Adipocyte (in vitro differentiated cells): ENCODE measurements around the gene PFKFB1.

Experiments used
- DNase-seq: peaks from one replicate; pipeline ENCODE4 v3.0.0-alpha.2; 2015; ENCODE audit warnings: low read depth
- H3K27me3 ChIP-seq: replicated peaks from 2 replicates; pipeline ENCODE4 v1.7.0; 2013; ENCODE audit warnings: mild to moderate bottlenecking, low read length, moderate library complexity; ENCODE audit not compliant: control insufficient read depth, insufficient read depth
- H3K36me3 ChIP-seq: 2 replicates; pipeline ENCODE4 v1.7.0; 2013; ENCODE audit warnings: low read length, mild to moderate bottlenecking, moderate library complexity; ENCODE audit not compliant: control insufficient read depth, insufficient read depth, severe bottlenecking
- H3K4me1 ChIP-seq: 2 replicates; pipeline ENCODE4 v1.7.0; 2013; ENCODE audit warnings: mild to moderate bottlenecking, low read length, moderate library complexity; ENCODE audit not compliant: control insufficient read depth, insufficient read depth
- H3K4me3 ChIP-seq: 2 replicates; pipeline ENCODE4 v1.7.0; 2013; ENCODE audit warnings: mild to moderate bottlenecking, low read length, moderate library complexity
- H3K9ac ChIP-seq: 2 replicates; pipeline ENCODE4 v1.7.0; 2013; ENCODE audit warnings: mild to moderate bottlenecking, low read length, moderate library complexity
- H3K9me3 ChIP-seq: 2 replicates; pipeline ENCODE4 v1.7.0; 2013; ENCODE audit warnings: mild to moderate bottlenecking, low read length, moderate library complexity; ENCODE audit not compliant: control insufficient read depth

Gene PFKFB1

GRCh38 chrX:54994099-54994498 is at the start of gene PFKFB1:
PFKFB1 (minus strand) TSS chrX:54994188; CDS start chrX:54994007, 181 bp downstream.
- Histone ChIP-seq H3K9me3 (peaks cover 3% of the 10 kb centered on the region), H3K27me3 (peaks cover 9% of the 10 kb centered on the region), H3K9ac (peak within 1 kb of the TSS; percentile 65), H3K4me3 (peak within 1 kb of the TSS; percentile 59), H3K36me3 (no peaks in the 10 kb centered on the region), H3K4me1 (no peaks in the 10 kb centered on the region)
- no peak for DNase-seq

- no peak overlapping the region for H3K4me3 ChIP-seq
- H3K9ac ChIP-seq = no peak overlapping the region
- H3K36me3 ChIP-seq = no peaks in the 10 kb centered on the region
- H3K9me3 ChIP-seq = peaks cover 4% of the 10 kb centered on the region
- no peak for DNase-seq
- H3K4me1 ChIP-seq = no peaks in the 10 kb centered on the region
- H3K27me3 ChIP-seq = peaks cover 3% of the 10 kb centered on the region
These were observed 47.5 kb upstream of the PFKFB1 start for GRCh38 chrX:55041514-55041913.

- Histone ChIP-seq H3K9me3 (peaks cover 6% of the 10 kb centered on the region), H3K9ac (no peak overlapping the region), H3K36me3 (no peaks in the 10 kb centered on the region), H3K27me3 (peaks cover 3% of the 10 kb centered on the region), H3K4me1 (no peaks in the 10 kb centered on the region), H3K4me3 (no peak overlapping the region)
- DNase-seq = no peak
These were observed 45.5 kb upstream of the PFKFB1 start for GRCh38 chrX:55039471-55039870.

GRCh38 chrX:55033429-55033828 is 39.4 kb upstream of the PFKFB1 start:
- Histone ChIP-seq H3K9ac (no peak overlapping the region), H3K9me3 (peaks cover 6% of the 10 kb centered on the region)
- DNase-seq = no peak

GRCh38 chrX:55030271-55031205 is 36.5 kb upstream of the PFKFB1 start, which contains the start of gene ALAS2:
ALAS2 (minus strand) TSS chrX:55030977; CDS start chrX:55026000, 4,977 bp downstream.
- Histone ChIP-seq H3K36me3 (no peaks in the 10 kb centered on the region), H3K4me1 (no peaks in the 10 kb centered on the region)
- DNase-seq = no peak

More at GRCh38 chrX:55033429-55033828, 39.4 kb upstream of the PFKFB1 start:
- Histone ChIP-seq H3K27me3 (peaks cover 16% of the 10 kb centered on the region), H3K36me3 (no peaks in the 10 kb centered on the region), H3K4me1 (no peaks in the 10 kb centered on the region), H3K4me3 (no peak overlapping the region)

GRCh38 chrX:55029291-55029690 is 35.3 kb upstream of the PFKFB1 start:
- no peak for DNase-seq
- peaks cover 41% of the 10 kb centered on the region for H3K27me3 ChIP-seq
- no peak overlapping the region for H3K9ac ChIP-seq
- H3K9me3 ChIP-seq = peaks cover 2% of the 10 kb centered on the region
- H3K36me3 ChIP-seq = no peaks in the 10 kb centered on the region
- H3K4me1 ChIP-seq = no peaks in the 10 kb centered on the region
- H3K4me3 ChIP-seq = no peak overlapping the region

More at GRCh38 chrX:55030271-55031205, 36.5 kb upstream of the PFKFB1 start, which contains the start of gene ALAS2:
- Histone ChIP-seq H3K27me3 (peaks cover 34% of the 10 kb centered on the region), H3K9ac (no peak within 1 kb of the TSS), H3K4me3 (no peak within 1 kb of the TSS), H3K9me3 (peaks cover 9% of the 10 kb centered on the region)

GRCh38 chrX:55028611-55029010 is 34.6 kb upstream of the PFKFB1 start:
- H3K9me3 ChIP-seq = peaks cover 2% of the 10 kb centered on the region
- H3K4me3 ChIP-seq = no peak overlapping the region
- no peak for DNase-seq
- no peaks in the 10 kb centered on the region for H3K4me1 ChIP-seq
- H3K27me3 ChIP-seq = peaks cover 43% of the 10 kb centered on the region
- H3K36me3 ChIP-seq = no peaks in the 10 kb centered on the region
- no peak overlapping the region for H3K9ac ChIP-seq

- Histone ChIP-seq H3K9me3 (peaks cover 2% of the 10 kb centered on the region), H3K36me3 (no peaks in the 10 kb centered on the region), H3K4me1 (no peaks in the 10 kb centered on the region), H3K9ac (no peak overlapping the region), H3K27me3 (peaks cover 43% of the 10 kb centered on the region), H3K4me3 (no peak overlapping the region)
- DNase-seq = no peak
These were observed 34.1 kb upstream of the PFKFB1 start for GRCh38 chrX:55028040-55028439.

- no peaks in the 10 kb centered on the region for H3K36me3 ChIP-seq
- no peak overlapping the region for H3K4me3 ChIP-seq
- H3K9me3 ChIP-seq = peaks cover 2% of the 10 kb centered on the region
- H3K4me1 ChIP-seq = no peaks in the 10 kb centered on the region
- H3K27me3 ChIP-seq = peaks cover 36% of the 10 kb centered on the region
- H3K9ac ChIP-seq = no peak overlapping the region
- no peak for DNase-seq
These were observed 32.9 kb upstream of the PFKFB1 start for GRCh38 chrX:55026840-55027239.

- H3K4me3 ChIP-seq = no peak overlapping the region
- DNase-seq = no peak
These were observed 32.2 kb upstream of the PFKFB1 start for GRCh38 chrX:55026143-55026542.

GRCh38 chrX:55014897-55015299 is 20.9 kb upstream of the PFKFB1 start:
- Histone ChIP-seq H3K4me3 (no peak overlapping the region), H3K9me3 (no peaks in the 10 kb centered on the region), H3K4me1 (no peaks in the 10 kb centered on the region), H3K27me3 (peaks cover 34% of the 10 kb centered on the region), H3K36me3 (no peaks in the 10 kb centered on the region), H3K9ac (no peak overlapping the region)
- DNase-seq = no peak

More at GRCh38 chrX:55026143-55026542, 32.2 kb upstream of the PFKFB1 start:
- H3K36me3 ChIP-seq = no peaks in the 10 kb centered on the region
- no peaks in the 10 kb centered on the region for H3K4me1 ChIP-seq
- H3K9me3 ChIP-seq = peaks cover 2% of the 10 kb centered on the region
- peaks cover 36% of the 10 kb centered on the region for H3K27me3 ChIP-seq
- no peak overlapping the region for H3K9ac ChIP-seq
